Activated CD4-positive, alpha-beta T cell treated with anti-CD3 and anti-CD28 coated beads, Interleukin-2, Interleukin-6, amounts not matched to agents 100 ng/mL and 50 ng/mL, durations not matched to agents 16 hours and 8 hours (primary cell): ENCODE measurements around the gene POLD2.
"Not testable (repeated sequence)": the region's sequence is repeated elsewhere in the genome, so short reads cannot be mapped to it uniquely, and the experiment has no call there.

ENCODE experiments used
- DNase-seq: peaks from one replicate; pipeline ENCODE4 v3.0.0-alpha.2; 2020

POLD2 gene

DNA sequence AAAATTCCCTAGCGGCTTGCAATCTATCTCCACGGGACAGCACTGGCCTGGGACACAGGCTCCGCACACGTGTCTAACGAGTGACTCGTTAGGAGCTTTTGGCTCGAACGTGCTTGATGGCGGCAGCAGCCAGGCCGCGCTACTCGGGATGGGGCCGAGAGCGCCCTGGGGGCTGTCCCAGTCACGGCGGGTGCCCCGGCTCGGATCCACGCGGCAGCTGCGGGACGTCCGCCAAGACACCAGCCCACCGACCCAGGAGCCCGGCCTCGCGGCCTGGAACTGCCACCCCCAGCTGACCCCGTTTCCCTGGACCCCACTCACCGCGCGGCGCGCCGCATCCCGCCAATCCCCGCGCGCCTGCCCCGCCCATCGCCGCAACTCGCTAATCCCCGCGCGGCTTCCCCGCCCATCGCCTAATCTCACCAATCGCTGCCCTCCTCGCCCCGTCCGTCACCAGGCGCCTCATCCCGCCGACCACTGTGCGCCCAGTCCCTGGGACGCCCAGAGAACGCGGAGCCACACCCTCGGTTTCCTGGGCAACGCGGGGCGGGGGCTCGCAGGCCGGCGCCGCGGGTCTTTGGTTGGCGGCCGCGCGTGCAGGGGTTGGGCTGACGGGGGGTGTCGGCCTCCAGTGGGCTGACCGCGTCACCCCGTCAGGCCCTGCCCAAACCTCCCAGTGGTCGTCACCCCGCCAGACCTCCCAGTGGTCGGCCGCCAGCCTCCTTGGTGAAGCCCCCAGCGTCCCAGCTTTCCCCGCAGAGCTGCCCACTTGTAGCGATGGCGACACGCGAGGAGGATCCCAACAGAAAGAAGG is at the start of gene POLD2:
Gene POLD2, minus strand, starts transcription at position 359 of the 814 bp plus-strand sequence. CDS start 1,495 bp downstream, outside the sequence.
- DNase-seq: peak; percentile 99

DNA sequence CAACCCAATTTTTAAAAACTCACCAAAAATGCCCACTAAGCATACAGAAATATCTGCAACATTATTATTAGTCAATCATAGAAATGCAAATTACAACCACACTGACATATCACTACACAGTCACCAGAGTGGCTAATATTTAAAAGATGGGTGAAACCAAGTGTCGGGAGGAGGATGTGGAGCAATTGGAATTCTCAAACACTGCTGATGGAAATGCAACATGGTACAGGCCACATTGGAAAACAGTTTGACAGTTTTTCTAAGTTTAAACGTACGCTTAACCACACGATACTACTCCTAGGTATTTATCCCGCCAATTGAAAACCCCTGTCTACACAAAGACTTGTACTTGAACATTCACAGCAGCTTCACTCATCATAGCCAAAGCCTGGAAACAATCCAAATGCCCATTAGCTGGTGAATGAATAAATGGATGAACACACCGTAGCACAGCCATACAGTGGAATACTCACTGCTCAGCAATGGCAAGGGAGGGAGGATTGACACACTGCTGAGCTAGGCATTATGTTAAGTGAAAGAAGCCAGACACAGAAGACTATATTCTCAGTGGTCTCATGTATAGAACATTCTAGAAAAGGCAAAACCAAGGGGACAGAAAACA is 49.6 kb upstream of the POLD2 start:
- DNase-seq: no peak

DNA sequence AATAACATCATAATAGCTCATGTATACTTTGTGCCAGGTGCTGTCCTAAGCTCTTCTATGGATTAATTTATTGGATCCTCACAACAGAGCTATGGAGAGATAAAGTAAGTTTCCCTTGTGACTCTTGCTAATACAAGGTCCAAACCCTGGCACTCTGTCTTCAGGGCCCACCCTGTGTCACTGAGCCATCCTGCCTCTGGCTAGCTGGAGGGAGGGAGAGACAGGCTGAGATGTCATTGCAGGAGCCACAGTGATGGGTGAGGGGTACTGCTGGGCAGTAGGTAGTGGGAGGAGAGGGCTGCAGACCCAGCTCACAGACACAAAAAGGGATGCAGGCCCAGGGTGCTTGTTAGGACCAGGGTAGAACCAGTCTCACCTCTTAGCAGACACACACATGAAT is 49.0 kb upstream of the POLD2 start:
- no peak for DNase-seq

DNA sequence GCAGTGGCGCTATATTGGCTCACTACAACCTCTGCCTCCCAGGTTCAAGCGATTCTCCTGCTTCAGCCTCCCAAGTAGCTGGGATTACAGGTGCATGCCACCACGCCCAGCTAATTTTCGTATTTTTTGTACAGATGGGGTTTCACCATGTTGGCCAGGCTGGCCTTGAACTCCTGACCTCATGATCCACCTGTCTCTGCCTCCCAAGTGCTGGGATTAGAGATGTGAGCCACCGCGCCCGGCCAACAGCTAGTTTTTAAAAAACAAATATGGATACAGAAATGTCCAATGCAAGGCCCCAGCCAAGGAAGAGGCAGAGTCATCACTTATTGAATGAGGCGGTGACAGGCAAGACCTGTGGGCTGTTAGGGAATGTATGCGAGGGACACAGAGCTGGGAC is 48.6 kb upstream of the POLD2 start:
- DNase-seq: not testable (repeated sequence)

- DNase-seq: no peak
Observed at GRCh38 chr7:44167920-44168319, 44.6 kb upstream of the POLD2 start.

- DNase-seq: no peak
Observed at GRCh38 chr7:44163591-44163990, 40.2 kb upstream of the POLD2 start.

GRCh38 chr7:44162785-44163395 is 39.5 kb upstream of the POLD2 start:
- DNase-seq: no peak

GRCh38 chr7:44162179-44162578 is 38.8 kb upstream of the POLD2 start:
- DNase-seq: no peak

DNA sequence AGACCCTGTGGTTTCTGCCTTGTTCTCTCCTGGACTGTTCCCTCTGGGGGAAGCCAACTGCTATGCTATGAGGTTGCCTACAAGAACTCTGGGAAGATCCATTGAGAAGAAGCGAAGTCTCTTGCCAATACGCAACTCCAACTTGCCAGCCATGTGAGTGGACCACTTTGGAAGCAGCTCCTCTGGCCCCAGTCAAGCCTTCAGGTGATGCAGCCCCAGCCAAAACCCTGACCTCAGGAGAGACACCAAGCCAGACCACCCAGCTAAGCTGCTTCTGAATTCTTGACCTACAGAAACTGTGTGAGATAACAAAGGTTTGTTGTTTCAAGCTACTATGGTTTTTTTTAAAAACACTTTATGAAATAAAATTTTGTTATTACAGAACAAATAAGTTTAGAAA is 38.0 kb upstream of the POLD2 start:
- no peak for DNase-seq

GRCh38 chr7:44159824-44160630 is 36.7 kb upstream of the POLD2 start:
- no peak for DNase-seq

DNA sequence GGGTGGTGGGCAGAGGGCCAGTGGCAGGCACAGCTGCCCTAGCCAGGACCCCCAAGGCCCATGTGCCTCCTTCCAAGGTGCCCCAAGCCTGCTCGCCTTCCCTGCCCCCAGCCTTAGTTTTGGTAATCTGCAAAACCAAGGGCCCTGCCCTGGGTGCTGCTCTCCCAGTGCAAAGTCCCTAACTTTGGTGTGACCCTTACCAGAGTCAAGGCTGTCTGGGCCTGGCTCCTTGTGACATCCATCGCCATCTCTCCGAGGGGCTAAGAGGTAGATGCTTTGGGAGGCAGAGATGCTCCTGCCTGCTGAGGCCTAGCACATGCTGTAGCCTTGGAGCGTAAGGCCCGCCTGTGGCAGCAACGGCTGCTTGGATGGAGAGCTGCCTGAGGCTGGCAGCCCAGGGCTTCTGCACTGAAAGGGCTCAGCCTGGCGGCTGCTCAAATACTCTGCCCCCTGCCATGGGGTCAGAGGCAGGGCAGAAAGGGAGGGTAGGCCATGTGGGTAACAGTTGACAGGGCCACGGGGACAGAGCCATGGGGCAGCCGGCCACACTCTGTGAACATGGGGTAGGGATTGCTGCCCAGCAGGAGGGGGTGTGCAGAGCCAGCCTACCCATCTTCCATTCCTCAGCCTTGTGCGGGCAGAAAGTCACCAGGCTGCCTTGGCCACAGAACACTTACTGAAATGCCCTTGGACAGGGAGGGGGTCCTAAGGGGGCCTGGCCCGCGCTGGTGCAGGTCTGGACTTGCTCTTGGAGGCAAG is 35.7 kb upstream of the POLD2 start:
- DNase-seq: no peak

- DNase-seq: no peak
Observed at GRCh38 chr7:44158096-44158872, 34.9 kb upstream of the POLD2 start.

DNA sequence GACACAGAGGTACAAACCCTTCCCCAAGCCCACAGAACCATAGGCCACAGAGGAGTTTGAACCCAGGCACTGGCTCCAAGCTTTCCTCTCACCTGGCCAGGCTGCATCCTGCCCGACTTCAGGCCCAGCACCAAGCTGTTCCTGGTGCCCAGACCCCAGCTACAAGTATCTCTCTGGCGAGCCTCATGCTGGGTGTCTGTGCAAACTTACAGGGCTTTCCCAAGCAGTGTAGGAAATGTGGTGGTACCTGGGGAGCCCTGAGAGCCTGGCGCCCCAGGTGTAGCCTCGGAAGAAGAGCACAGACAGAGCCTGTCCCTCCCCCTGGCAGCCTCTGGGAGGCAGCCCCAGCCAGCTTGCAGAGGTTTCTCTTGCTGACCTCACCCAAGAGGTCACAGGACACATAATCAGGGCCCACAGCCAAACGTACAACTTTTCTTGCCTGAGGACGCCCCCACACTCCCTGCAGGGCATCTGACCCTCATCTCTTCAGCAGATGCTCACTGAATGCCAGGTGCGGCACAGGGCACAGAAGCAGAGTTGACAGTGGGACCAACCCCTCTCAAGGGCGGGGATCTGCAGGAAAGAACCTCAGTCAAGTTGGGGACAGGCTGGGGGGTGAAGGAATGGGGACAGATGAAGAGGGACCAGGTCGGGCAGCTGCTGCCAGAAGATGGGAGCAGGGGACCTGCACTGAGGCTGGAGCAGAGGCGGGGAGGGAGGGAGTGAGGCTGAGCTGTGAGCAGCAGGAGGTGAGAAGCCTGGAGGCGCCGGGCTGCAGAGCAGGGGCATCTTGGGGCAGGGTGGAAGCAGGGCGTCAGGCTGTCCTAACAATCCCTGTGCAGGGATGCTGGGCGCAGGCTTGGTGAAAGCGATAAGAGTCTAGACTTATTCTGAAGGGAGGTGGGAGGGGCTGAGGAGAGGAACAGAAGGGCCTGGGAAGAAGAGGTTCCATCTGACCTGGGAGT is 34.0 kb upstream of the POLD2 start:
- no peak for DNase-seq

- no peak for DNase-seq
Observed at GRCh38 chr7:44156453-44157010, 33.2 kb upstream of the POLD2 start.

DNA sequence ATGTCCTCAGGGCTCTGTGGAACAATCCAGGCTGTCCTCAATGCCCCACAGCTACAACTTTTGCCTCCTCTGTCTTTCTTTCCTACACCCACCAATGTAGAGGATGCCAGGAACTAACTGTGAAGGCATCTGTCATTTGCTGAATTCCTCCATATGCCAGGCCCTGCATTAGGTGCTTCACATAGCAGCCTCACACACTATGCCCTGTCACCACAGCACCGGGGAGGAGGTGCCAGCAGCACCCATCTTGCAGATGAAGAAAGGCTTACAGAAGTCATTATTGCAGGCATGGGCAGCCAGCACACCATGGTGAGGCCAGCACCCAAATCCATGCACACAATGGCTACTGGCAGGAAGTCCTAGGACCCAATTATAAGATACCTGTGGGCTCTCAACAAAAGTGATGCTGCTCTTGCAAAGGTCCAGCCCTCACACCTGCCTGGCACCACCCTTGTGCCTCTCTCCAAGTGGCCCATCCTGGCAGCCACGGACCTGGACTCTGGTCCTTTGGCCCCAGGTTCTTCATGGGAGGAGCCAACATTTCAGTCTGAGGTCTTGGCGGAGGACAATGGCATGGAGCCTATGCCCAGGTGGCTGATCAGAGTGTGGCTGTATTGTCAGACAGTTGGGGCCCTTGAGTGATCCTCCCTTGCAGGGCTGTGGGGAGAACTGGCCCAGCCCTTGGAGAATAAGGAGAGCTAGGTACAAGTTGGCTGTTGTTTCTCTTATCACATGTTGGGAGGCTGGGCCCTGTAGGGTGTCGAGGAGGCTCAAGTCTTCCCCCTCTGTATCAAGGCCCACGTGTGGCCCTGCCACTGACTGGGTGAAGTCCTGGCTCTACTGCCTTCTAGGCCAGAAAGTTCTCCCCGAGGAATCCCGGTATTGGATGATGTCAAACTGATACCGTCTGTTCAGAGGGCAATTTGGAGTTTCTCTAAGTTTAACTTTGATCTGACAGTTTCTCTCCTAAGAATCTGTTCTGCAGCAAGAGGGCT is 32.1 kb upstream of the POLD2 start:
- DNase-seq: no peak

- DNase-seq: no peak
Observed at GRCh38 chr7:44154703-44155102, 31.4 kb upstream of the POLD2 start.

- DNase-seq: no peak
Observed at GRCh38 chr7:44153948-44154335, 30.6 kb upstream of the POLD2 start.
